ENCODE measurements around the gene CARD14.
"Not testable (repeated sequence)": the region's sequence is repeated elsewhere in the genome, so short reads cannot be mapped to it uniquely, and the experiment has no call there.

Gene CARD14

GRCh38 chr17:80223838-80224497 is 54.1 kb downstream of the CARD14 start:
- no peak for DNase-seq (ENCODE audit: low read depth in 2 of 2)

- no peak for DNase-seq (ENCODE audit: low read depth in 2 of 2)
Measured at GRCh38 chr17:80224683-80225082, 54.9 kb downstream of the CARD14 start.

GRCh38 chr17:80225230-80225629 is 55.4 kb downstream of the CARD14 start:
- DNase-seq (ENCODE audit: low read depth in 2 of 2) = no peak

GRCh38 chr17:80227156-80227555 is 57.3 kb downstream of the CARD14 start:
- no peak for DNase-seq (ENCODE audit: low read depth in 2 of 2)

GRCh38 chr17:80227666-80228065 is 57.8 kb downstream of the CARD14 start:
- DNase-seq (ENCODE audit: low read depth in 2 of 2) = no peak

- no peak for DNase-seq (ENCODE audit: low read depth in 2 of 2)
Measured at GRCh38 chr17:80228477-80228876, 58.6 kb downstream of the CARD14 start.

GRCh38 chr17:80229011-80229410 is 59.2 kb downstream of the CARD14 start:
- DNase-seq (ENCODE audit: low read depth in 2 of 2) = no peak

GRCh38 chr17:80232438-80232837 is 62.6 kb downstream of the CARD14 start:
- DNase-seq (ENCODE audit: low read depth in 2 of 2) = no peak

GRCh38 chr17:80233202-80233601 is 63.4 kb downstream of the CARD14 start:
- DNase-seq (ENCODE audit: low read depth in 2 of 2) = no peak

- DNase-seq (ENCODE audit: low read depth in 2 of 2) = no peak
Measured at GRCh38 chr17:80236911-80237310, 67.1 kb downstream of the CARD14 start.

- no peak for DNase-seq (ENCODE audit: low read depth in 2 of 2)
Measured at GRCh38 chr17:80237386-80237785, 67.6 kb downstream of the CARD14 start.

GRCh38 chr17:80242505-80242904 is 72.7 kb downstream of the CARD14 start:
- DNase-seq (ENCODE audit: low read depth in 2 of 2) = no peak

- no peak for DNase-seq (ENCODE audit: low read depth in 2 of 2)
Measured at GRCh38 chr17:80243526-80244433, 74.0 kb downstream of the CARD14 start.

- DNase-seq (ENCODE audit: low read depth in 2 of 2) = not testable (repeated sequence)
Measured at GRCh38 chr17:80244448-80244847, 74.6 kb downstream of the CARD14 start.

GRCh38 chr17:80244871-80245509 is 75.2 kb downstream of the CARD14 start:
- no peak for DNase-seq (ENCODE audit: low read depth in 2 of 2)

GRCh38 chr17:80245566-80246265 is 75.9 kb downstream of the CARD14 start:
- DNase-seq (ENCODE audit: low read depth in 2 of 2) = no peak

- no peak for DNase-seq (ENCODE audit: low read depth in 2 of 2)
Measured at GRCh38 chr17:80246266-80246681, 76.4 kb downstream of the CARD14 start.

GRCh38 chr17:80246726-80247125 is 76.9 kb downstream of the CARD14 start:
- DNase-seq (ENCODE audit: low read depth in 2 of 2) = no peak

GRCh38 chr17:80247561-80247960 is 77.7 kb downstream of the CARD14 start:
- no peak for DNase-seq (ENCODE audit: low read depth in 2 of 2)

GRCh38 chr17:80248001-80248893 is 78.4 kb downstream of the CARD14 start:
- DNase-seq (ENCODE audit: low read depth in 2 of 2) = no peak

All from activated CD8-positive, alpha-beta memory T cell treated with anti-CD3 and anti-CD28 coated beads for 4 hours (primary cell).